Activated CD8-positive, alpha-beta T cell treated with anti-CD3 and anti-CD28 coated beads for 36 hours (primary cell): ENCODE data around the gene NUDCD3. TPM values are rescaled to one million over a fixed set of nuclear protein-coding genes. Genes with fewer than 3 reads are reported as not detected.
"Not testable (repeated sequence)": the region's sequence is repeated elsewhere in the genome, so short reads cannot be mapped to it uniquely, and the experiment has no call there.

Source experiments
- ATAC-seq: fragments of 200-7000 bp; cut with Tn5 transposase; one replicate; pipeline ENCODE4 v1.10.0; 2021; ENCODE audit warnings: mild to moderate bottlenecking, moderate library complexity
- CTCF ChIA-PET: fragments of 350-600 bp; sonication (Branson Sonifier 250); formaldehyde crosslinking; loops from one replicate; lab custom pipeline; 2021; ENCODE audit warnings: antibody characterized with exemption; lab: Charles Lee
- POLR2A ChIA-PET: fragments of 350-600 bp; sonication (Branson Sonifier 250); formaldehyde crosslinking; loops from one replicate; lab custom pipeline; 2021; ENCODE audit warnings: antibody characterized with exemption; lab: Charles Lee
- DNase-seq: peaks from one replicate; pipeline ENCODE4 v3.0.0-alpha.2; 2020
- H3K27ac Mint-ChIP-seq: one replicate; pipeline ENCODE4 v1.8.0; 2021; ENCODE audit warnings: mild to moderate bottlenecking, mixed read lengths
- H3K27me3 Mint-ChIP-seq: one replicate; pipeline ENCODE4 v1.8.0; 2021; ENCODE audit warnings: mixed read lengths
- H3K36me3 Mint-ChIP-seq: one replicate; pipeline ENCODE4 v1.8.0; 2021; ENCODE audit warnings: low read depth, mixed read lengths
- H3K4me1 Mint-ChIP-seq: one replicate; pipeline ENCODE4 v1.8.0; 2021; ENCODE audit warnings: low read depth, mixed read lengths
- H3K4me3 Mint-ChIP-seq: one replicate; pipeline ENCODE4 v1.8.0; 2021; ENCODE audit warnings: mild to moderate bottlenecking, moderate library complexity, mixed read lengths
- H3K9me3 Mint-ChIP-seq: one replicate; pipeline ENCODE4 v1.8.0; 2021; ENCODE audit warnings: mixed read lengths
- CTCF ChIP-seq: fragments of 200-600 bp; IDR thresholded peaks from one replicate; pipeline ENCODE4 v1.8.0; 2022; ENCODE audit warnings: antibody characterized with exemption, mild to moderate bottlenecking
- intact Hi-C: fragments of 100-400 bp; cut with micrococcal nuclease; formaldehyde crosslinking; loops from one replicate; pipeline ENCODE4 v1.10.0; 2022
- total RNA-seq, 2 experiments: library from RNA; stranded (reverse); gene quantifications; one replicate each; pipeline ENCODE4 v1.2.3, GENCODE V29; 2021

Gene NUDCD3
- total RNA-seq, 2 experiments from 2014 or later = 102 to 107 TPM

- Mint-ChIP-seq H3K9me3 (peaks cover 11% of the 10 kb centered on the region), H3K4me3 (no peak overlapping the region), H3K27ac (no peak overlapping the region), H3K27me3 (peaks cover 5% of the 10 kb centered on the region), H3K4me1 (peaks cover 12% of the 10 kb centered on the region), H3K36me3 (peaks cover 3% of the 10 kb centered on the region)
- ATAC-seq (no peak), DNase-seq (no peak)
- no peak for TF ChIP-seq CTCF
- ChIA-PET POLR2A (interaction anchor here (1.2 kb wide), 1 partner anchor 63 kb away, joined by 3 read pairs; the partner anchor contains the start of gene DDX56), CTCF (interaction anchor here (0.8 to 2.0 kb wide), 2 partner anchors 24 to 54 kb away, joined by 4 to 6 read pairs; no protein-coding TSS in a partner anchor)
- intact Hi-C loops = no loop called here
Observed at GRCh38 chr7:44511236-44511635, 20.8 kb upstream of the NUDCD3 start.

DNA sequence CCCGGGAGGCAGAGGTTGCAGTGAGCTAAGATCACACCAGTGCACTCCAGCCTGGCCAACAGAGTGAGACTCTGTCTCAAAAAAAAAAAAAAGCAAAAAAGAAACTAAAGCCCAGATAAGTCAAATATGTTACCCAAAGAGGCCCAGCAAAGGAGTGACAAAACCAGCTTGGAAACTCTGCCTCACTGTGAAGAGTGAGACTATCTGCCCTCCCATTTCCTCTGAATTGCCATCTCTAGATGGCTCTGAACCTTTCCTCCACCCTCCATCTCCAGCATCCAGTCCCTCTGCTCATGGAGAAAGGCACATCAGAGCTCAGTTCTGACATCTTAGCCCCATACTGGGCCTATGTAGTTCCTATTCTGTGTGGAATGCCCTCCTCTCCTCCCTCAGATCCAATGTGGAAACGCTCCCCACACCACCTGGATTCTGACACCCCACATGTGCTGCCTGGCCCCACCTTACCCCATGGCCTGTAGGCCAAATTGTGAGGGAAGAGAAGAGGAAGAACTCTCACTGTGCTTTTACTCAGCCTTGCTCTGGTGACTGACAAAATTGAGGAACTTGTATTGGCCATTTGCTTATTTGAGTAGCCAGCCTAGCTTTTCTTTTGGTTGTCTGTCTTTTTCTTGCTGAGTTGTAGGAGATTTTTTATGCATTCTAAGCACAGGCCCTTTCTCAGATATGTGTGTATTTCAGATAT, 18.0 kb upstream of the NUDCD3 start:
- peaks cover 16% of the 10 kb centered on the region for H3K9me3 Mint-ChIP-seq
- CTCF ChIA-PET = interaction anchor here (1.6 kb wide), 1 partner anchor 20 kb away, joined by 3 read pairs; no protein-coding TSS in a partner anchor
- intact Hi-C loops = no loop called here
- DNase-seq (peak; percentile 34), ATAC-seq (peak; percentile 82)
- peaks cover 12% of the 10 kb centered on the region for H3K4me1 Mint-ChIP-seq
- no peak overlapping the region for H3K4me3 Mint-ChIP-seq
- peak overlapping the region; percentile 69 for H3K27ac Mint-ChIP-seq
- peaks cover 5% of the 10 kb centered on the region for H3K27me3 Mint-ChIP-seq
- TF ChIP-seq CTCF = no peak
- peaks cover 3% of the 10 kb centered on the region for H3K36me3 Mint-ChIP-seq
- POLR2A ChIA-PET = no interaction called here

DNA sequence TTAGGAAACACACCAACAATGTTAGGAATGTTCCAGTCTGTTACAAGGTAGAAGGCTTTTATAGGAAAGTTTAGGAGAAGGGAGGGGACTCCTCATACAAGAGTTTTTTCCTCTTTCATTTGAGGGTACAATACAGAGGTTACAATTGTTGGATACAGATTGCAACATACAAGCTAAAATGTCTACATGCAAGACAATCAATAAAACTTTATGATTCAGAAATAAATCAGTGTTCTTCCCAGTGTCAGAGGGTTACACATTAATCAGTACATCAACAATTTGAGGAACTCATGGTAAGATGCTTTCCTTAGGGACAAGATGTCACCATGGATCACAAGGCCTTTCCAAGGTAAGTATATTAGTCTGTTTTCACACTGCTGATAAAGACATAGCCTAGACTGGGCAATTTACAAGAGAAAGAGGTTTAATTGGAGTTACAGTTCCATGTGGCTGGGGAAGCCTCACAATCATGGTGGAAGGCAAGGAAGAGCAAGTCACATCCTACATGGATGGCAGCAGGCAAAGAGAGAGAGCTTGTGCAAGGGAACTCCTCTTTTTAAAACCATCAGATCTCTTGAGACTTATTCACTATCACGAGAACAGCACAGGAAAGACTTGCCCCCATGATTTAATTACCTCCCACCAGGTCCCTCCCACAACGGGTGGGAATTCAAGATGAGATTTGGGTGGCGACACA, 16.3 kb upstream of the NUDCD3 start:
- DNase-seq, ATAC-seq, H3K36me3 Mint-ChIP-seq, intact Hi-C loops, H3K4me3 Mint-ChIP-seq, CTCF ChIA-PET, H3K27ac Mint-ChIP-seq, H3K27me3 Mint-ChIP-seq: not testable (repeated sequence)
- Mint-ChIP-seq H3K9me3 (peaks cover 16% of the 10 kb centered on the region), H3K4me1 (peaks cover 12% of the 10 kb centered on the region)
- POLR2A ChIA-PET = interaction anchor here (1.9 kb wide), 1 partner anchor 16 kb away, joined by 7 read pairs; the partner anchor contains the start of gene NUDCD3

GRCh38 chr7:44505595-44505994, 15.1 kb upstream of the NUDCD3 start:
- H3K36me3 Mint-ChIP-seq = peaks cover 3% of the 10 kb centered on the region
- CTCF ChIA-PET = no interaction called here
- H3K27me3 Mint-ChIP-seq = peaks cover 4% of the 10 kb centered on the region
- H3K27ac Mint-ChIP-seq = no peak overlapping the region
- POLR2A ChIA-PET = interaction anchor here (1.9 kb wide), 1 partner anchor 15 kb away, joined by 7 read pairs; the partner anchor contains the start of gene NUDCD3
- DNase-seq (peak; percentile 37), ATAC-seq (no peak)
- peaks cover 12% of the 10 kb centered on the region for H3K4me1 Mint-ChIP-seq
- H3K4me3 Mint-ChIP-seq = no peak overlapping the region
- H3K9me3 Mint-ChIP-seq = peaks cover 16% of the 10 kb centered on the region
- intact Hi-C loops = no loop called here
- no peak for TF ChIP-seq CTCF

DNA sequence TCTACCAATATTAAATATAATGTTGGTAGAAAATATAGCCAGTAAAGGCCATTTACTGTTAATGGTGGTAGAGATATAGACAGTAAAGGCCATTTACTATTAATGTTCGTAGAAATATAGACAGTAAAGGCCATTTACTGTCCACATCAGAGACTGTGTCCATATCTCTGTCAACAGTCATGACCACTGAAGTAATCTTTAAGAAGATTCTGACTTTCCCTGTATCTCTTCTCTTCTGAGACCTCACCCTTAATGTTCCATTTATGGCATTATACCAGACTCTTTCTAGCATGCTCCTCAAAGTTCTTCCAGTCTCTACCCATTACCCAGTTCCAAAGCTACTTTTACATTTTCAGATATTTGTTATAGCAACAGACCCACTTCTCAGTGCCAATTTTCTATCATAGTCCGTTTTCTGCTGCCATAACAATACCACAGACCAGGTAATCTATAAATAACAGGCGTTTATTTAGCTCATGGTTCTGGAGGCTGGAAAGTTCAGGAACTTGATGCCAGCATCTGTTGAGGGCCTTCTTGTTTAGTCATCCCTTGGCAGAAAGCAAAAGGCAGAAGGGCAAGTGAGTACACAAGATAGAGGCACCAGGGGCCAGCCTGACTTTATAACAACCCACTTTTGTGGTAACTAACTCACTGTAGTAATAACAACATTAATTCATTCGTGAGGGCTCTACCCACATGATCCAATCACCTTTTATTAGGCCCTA, 7.9 kb upstream of the NUDCD3 start:
- POLR2A ChIA-PET = interaction anchor here (0.6 to 1.6 kb wide), 3 partner anchors 8 to 135 kb away, joined by 3 to 5 read pairs (median 4); partner anchors contain the start of gene NUDCD3
- no peak for TF ChIP-seq CTCF
- ATAC-seq = no peak
- intact Hi-C loops = no loop called here
- no peaks in the 10 kb centered on the region for H3K36me3 Mint-ChIP-seq
- no peak overlapping the region for H3K27ac Mint-ChIP-seq
- H3K4me3 Mint-ChIP-seq = no peak overlapping the region
- no peaks in the 10 kb centered on the region for H3K9me3 Mint-ChIP-seq
- H3K27me3 Mint-ChIP-seq = peaks cover 4% of the 10 kb centered on the region
- no peak for DNase-seq
- CTCF ChIA-PET = interaction anchor here (1.2 kb wide), 1 partner anchor 36 kb away, joined by 4 read pairs; no protein-coding TSS in a partner anchor
- no peaks in the 10 kb centered on the region for H3K4me1 Mint-ChIP-seq
